Measurements from ENCODE around the gene CEP85. TPM values are rescaled to one million over a fixed set of nuclear protein-coding genes. Genes with fewer than 3 reads are reported as not detected.

The CEP85 gene
- total RNA-seq, 6 donors from 2014 or later = 10.1 to 16.8 (median 10.7) TPM

GRCh38 chr1:26189331-26189730 lies 44.7 kb upstream of the CEP85 start:
- TF ChIP-seq POLR2A (IDR thresholded peaks at IDR 0.05) (no peak), EP300 (IDR thresholded peaks at IDR 0.05) (no peak), POLR2AphosphoS5 (IDR thresholded peaks at IDR 0.05) (no peak)
- TF ChIP-seq, protein P1, sequence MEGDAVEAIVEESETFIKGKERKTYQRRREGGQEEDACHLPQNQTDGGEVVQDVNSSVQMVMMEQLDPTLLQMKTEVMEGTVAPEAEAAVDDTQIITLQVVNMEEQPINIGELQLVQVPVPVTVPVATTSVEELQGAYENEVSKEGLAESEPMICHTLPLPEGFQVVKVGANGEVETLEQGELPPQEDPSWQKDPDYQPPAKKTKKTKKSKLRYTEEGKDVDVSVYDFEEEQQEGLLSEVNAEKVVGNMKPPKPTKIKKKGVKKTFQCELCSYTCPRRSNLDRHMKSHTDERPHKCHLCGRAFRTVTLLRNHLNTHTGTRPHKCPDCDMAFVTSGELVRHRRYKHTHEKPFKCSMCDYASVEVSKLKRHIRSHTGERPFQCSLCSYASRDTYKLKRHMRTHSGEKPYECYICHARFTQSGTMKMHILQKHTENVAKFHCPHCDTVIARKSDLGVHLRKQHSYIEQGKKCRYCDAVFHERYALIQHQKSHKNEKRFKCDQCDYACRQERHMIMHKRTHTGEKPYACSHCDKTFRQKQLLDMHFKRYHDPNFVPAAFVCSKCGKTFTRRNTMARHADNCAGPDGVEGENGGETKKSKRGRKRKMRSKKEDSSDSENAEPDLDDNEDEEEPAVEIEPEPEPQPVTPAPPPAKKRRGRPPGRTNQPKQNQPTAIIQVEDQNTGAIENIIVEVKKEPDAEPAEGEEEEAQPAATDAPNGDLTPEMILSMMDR (IDR thresholded peaks at IDR 0.05) = no peak
- Histone ChIP-seq H3K9me3 (no peaks in the 10 kb centered on the region), H3K27ac (no peak overlapping the region), H3K4me1 (no peaks in the 10 kb centered on the region), H3K36me3 (peaks cover 0 to 18% (median 2%) of the 10 kb centered on the region in 4 donors), H3K4me3 (no peak overlapping the region), H3K27me3 (no peaks in the 10 kb centered on the region)
- DNase-seq = no peak
- 79 to 90% methylated on average over 2 to 6 of the region's 6 CpGs for WGBS, 2 donors
- no peak for ATAC-seq (ENCODE audit: low FRiP score in 2 of 2)

GRCh38 chr1:26189751-26190275 lies 44.2 kb upstream of the CEP85 start:
- H3K9me3 ChIP-seq = no peaks in the 10 kb centered on the region
- H3K4me3 ChIP-seq = no peak overlapping the region
- peaks cover 0 to 14% (median 2%) of the 10 kb centered on the region in 4 donors for H3K36me3 ChIP-seq
- no peaks in the 10 kb centered on the region for H3K27me3 ChIP-seq
- WGBS, 2 donors = 80 to 87% methylated on average over 7 of the region's 7 CpGs
- no peak for DNase-seq
- H3K27ac ChIP-seq = no peak overlapping the region
- ATAC-seq (ENCODE audit: low FRiP score in 2 of 2) = no peak
- H3K4me1 ChIP-seq = no peaks in the 10 kb centered on the region
- TF ChIP-seq POLR2AphosphoS5 (IDR thresholded peaks at IDR 0.05) (no peak), POLR2A (IDR thresholded peaks at IDR 0.05) (no peak), EP300 (IDR thresholded peaks at IDR 0.05) (no peak)
- TF ChIP-seq, protein P1 (IDR thresholded peaks at IDR 0.05) = no peak

GRCh38 chr1:26190373-26190987 lies 43.5 kb upstream of the CEP85 start, which contains the start of gene CATSPER4:
CATSPER4 (plus strand) TSS chr1:26190602; CDS start chr1:26190628, 26 bp downstream.
- no peak for ATAC-seq (ENCODE audit: low FRiP score in 2 of 2)

DNA sequence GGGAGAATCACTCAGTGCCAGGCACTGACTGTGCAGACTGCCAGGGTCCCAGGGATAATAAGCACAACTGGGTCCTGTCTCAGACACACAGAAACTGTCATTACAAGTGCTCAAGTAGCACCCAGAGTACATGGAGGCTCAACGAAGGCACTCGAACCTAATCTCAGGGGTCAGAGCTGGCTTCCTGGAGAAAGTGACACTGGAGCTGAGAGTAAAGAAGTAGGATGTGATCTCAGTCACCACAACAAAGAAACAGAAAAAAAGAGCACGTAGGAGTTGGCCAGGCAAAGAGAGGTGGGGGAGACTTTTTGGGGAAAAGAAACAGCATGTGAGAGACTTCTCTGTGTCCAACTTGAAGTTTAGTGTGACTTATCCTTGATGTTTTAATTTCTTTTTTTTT lies 42.3 kb upstream of the CEP85 start:
- H3K27me3 ChIP-seq = no peaks in the 10 kb centered on the region
- DNase-seq (no peak), ATAC-seq (ENCODE audit: low FRiP score in 2 of 2) (no peak)
- H3K4me1 ChIP-seq = no peaks in the 10 kb centered on the region
- no peak overlapping the region for H3K4me3 ChIP-seq
- H3K36me3 ChIP-seq = peaks cover 0 to 9% (median 2%) of the 10 kb centered on the region in 4 donors
- no peak for TF ChIP-seq POLR2AphosphoS5 (IDR thresholded peaks at IDR 0.05)
- TF ChIP-seq, protein P1 (IDR thresholded peaks at IDR 0.05) = no peak
- TF ChIP-seq POLR2A (IDR thresholded peaks at IDR 0.05) = no peak
- 21 to 40% methylated on average over 3 of the region's 3 CpGs for WGBS, 2 donors
- H3K9me3 ChIP-seq = no peaks in the 10 kb centered on the region
- no peak overlapping the region for H3K27ac ChIP-seq

More at GRCh38 chr1:26190373-26190987, 43.5 kb upstream of the CEP85 start, which contains the start of gene CATSPER4:
- TF ChIP-seq POLR2AphosphoS5 (IDR thresholded peaks at IDR 0.05) (no peak), POLR2A (IDR thresholded peaks at IDR 0.05) (no peak), EP300 (IDR thresholded peaks at IDR 0.05) (no peak)
- TF ChIP-seq, protein P1 (IDR thresholded peaks at IDR 0.05) = no peak
- H3K27me3 ChIP-seq = no peaks in the 10 kb centered on the region
- no peak within 1 kb of the TSS for H3K4me3 ChIP-seq
- no peaks in the 10 kb centered on the region for H3K4me1 ChIP-seq
- no peak within 1 kb of the TSS for H3K27ac ChIP-seq
- DNase-seq = no peak
- WGBS, 2 donors = 47 to 60% methylated on average over 11 to 16 of the region's 16 CpGs
- no peaks in the 10 kb centered on the region for H3K9me3 ChIP-seq
- peaks cover 0 to 11% (median 2%) of the 10 kb centered on the region in 4 donors for H3K36me3 ChIP-seq

All from upper lobe of left lung (tissue), 6 donors.